ENCODE measurements around the gene ATP5F1B. TPM values are rescaled to one million over a fixed set of nuclear protein-coding genes. Genes with fewer than 3 reads are reported as not detected.

The ATP5F1B gene
- total RNA-seq, 1 experiment from 2014 or later = 1,064 TPM

DNA sequence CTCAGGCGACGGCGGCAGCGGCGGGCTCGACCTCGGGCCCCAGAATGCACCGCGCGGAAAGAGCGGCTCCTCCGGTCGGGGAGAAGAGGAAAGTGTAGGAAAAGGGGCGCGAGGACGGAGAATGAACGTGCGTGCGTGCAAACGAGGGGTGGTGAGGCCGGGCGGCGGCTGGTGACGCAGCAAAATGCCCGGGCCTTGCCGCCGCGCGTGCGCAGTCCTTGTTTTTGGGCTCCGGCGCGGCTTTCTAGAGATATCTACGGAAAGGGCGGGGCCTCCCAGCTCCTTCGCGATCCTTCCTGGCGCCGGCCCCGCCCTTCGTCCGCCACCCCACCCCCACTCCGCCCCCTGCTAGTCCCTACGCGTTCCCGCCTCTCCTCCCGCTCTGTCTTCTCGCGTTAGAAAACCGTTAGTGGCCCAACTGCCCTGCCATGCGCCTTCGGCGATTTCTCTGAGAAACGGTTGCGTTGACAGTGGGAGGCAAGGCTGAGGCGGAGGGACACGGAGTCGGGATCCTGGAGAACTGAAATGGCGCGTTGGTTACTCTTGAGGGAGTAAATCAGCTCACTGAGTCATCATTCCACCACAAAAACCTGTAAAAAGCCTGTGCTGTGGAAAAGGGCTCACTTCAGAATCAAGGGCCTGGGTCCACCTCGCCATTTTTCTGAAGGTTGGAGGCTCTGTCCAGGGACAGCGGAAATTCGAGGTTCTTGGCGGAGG is 42.5 kb upstream of the ATP5F1B start, which contains the start of gene PTGES3 (continued):
- TF ChIP-seq, protein P1, sequence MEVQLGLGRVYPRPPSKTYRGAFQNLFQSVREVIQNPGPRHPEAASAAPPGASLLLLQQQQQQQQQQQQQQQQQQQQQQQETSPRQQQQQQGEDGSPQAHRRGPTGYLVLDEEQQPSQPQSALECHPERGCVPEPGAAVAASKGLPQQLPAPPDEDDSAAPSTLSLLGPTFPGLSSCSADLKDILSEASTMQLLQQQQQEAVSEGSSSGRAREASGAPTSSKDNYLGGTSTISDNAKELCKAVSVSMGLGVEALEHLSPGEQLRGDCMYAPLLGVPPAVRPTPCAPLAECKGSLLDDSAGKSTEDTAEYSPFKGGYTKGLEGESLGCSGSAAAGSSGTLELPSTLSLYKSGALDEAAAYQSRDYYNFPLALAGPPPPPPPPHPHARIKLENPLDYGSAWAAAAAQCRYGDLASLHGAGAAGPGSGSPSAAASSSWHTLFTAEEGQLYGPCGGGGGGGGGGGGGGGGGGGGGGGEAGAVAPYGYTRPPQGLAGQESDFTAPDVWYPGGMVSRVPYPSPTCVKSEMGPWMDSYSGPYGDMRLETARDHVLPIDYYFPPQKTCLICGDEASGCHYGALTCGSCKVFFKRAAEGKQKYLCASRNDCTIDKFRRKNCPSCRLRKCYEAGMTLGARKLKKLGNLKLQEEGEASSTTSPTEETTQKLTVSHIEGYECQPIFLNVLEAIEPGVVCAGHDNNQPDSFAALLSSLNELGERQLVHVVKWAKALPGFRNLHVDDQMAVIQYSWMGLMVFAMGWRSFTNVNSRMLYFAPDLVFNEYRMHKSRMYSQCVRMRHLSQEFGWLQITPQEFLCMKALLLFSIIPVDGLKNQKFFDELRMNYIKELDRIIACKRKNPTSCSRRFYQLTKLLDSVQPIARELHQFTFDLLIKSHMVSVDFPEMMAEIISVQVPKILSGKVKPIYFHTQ (CRISPR knock-in tag; IDR thresholded peaks at IDR 0.05) = 0 out of 2 replicates have a peak, but pooled peaks have one; percentile 39
- no peak for TF ChIP-seq ESRRA (CRISPR knock-in tag; IDR thresholded peaks at IDR 0.05; ENCODE audit: borderline replicate concordance)
- TF ChIP-seq ZNF219 (CRISPR knock-in tag; IDR thresholded peaks at IDR 0.05; ENCODE audit: borderline replicate concordance) = 0 out of 2 replicates have a peak, but pooled peaks have one; percentile 14
- no peak for TF ChIP-seq ATF3 (CRISPR knock-in tag; conservative IDR thresholded peaks at IDR 0.05)
- TF ChIP-seq SMAD3 (CRISPR knock-in tag; IDR thresholded peaks at IDR 0.05; ENCODE audit: borderline replicate concordance) = no peak
- TF ChIP-seq, protein P2, sequence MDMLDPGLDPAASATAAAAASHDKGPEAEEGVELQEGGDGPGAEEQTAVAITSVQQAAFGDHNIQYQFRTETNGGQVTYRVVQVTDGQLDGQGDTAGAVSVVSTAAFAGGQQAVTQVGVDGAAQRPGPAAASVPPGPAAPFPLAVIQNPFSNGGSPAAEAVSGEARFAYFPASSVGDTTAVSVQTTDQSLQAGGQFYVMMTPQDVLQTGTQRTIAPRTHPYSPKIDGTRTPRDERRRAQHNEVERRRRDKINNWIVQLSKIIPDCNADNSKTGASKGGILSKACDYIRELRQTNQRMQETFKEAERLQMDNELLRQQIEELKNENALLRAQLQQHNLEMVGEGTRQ (CRISPR knock-in tag; IDR thresholded peaks at IDR 0.05) = no peak
- TF ChIP-seq, protein P3, sequence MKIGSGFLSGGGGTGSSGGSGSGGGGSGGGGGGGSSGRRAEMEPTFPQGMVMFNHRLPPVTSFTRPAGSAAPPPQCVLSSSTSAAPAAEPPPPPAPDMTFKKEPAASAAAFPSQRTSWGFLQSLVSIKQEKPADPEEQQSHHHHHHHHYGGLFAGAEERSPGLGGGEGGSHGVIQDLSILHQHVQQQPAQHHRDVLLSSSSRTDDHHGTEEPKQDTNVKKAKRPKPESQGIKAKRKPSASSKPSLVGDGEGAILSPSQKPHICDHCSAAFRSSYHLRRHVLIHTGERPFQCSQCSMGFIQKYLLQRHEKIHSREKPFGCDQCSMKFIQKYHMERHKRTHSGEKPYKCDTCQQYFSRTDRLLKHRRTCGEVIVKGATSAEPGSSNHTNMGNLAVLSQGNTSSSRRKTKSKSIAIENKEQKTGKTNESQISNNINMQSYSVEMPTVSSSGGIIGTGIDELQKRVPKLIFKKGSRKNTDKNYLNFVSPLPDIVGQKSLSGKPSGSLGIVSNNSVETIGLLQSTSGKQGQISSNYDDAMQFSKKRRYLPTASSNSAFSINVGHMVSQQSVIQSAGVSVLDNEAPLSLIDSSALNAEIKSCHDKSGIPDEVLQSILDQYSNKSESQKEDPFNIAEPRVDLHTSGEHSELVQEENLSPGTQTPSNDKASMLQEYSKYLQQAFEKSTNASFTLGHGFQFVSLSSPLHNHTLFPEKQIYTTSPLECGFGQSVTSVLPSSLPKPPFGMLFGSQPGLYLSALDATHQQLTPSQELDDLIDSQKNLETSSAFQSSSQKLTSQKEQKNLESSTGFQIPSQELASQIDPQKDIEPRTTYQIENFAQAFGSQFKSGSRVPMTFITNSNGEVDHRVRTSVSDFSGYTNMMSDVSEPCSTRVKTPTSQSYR (CRISPR knock-in tag; IDR thresholded peaks at IDR 0.05) = peak; percentile 88
- no peak for TF ChIP-seq MXD4 (CRISPR knock-in tag; IDR thresholded peaks at IDR 0.05; ENCODE audit: borderline replicate concordance)
- no peak for TF ChIP-seq ZNF121 (CRISPR knock-in tag; IDR thresholded peaks at IDR 0.05)
- TF ChIP-seq ZNF317 (CRISPR knock-in tag; IDR thresholded peaks at IDR 0.05; ENCODE audit: borderline replicate concordance, low read depth) = no peak
- no peak for TF ChIP-seq STAT6 (CRISPR knock-in tag; conservative IDR thresholded peaks at IDR 0.05; ENCODE audit: low read depth)
- TF ChIP-seq NR2C2 (CRISPR knock-in tag; IDR thresholded peaks at IDR 0.05) = no peak
- no peak for TF ChIP-seq IRF1 (CRISPR knock-in tag; IDR thresholded peaks at IDR 0.05)
- TF ChIP-seq, protein P4, sequence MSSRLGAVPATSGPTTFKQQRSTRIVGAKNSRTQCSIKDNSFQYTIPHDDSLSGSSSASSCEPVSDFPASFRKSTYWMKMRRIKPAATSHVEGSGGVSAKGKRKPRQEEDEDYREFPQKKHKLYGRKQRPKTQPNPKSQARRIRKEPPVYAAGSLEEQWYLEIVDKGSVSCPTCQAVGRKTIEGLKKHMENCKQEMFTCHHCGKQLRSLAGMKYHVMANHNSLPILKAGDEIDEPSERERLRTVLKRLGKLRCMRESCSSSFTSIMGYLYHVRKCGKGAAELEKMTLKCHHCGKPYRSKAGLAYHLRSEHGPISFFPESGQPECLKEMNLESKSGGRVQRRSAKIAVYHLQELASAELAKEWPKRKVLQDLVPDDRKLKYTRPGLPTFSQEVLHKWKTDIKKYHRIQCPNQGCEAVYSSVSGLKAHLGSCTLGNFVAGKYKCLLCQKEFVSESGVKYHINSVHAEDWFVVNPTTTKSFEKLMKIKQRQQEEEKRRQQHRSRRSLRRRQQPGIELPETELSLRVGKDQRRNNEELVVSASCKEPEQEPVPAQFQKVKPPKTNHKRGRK (CRISPR knock-in tag; IDR thresholded peaks at IDR 0.05; ENCODE audit: borderline replicate concordance) = no peak
- TF ChIP-seq CDX4 (CRISPR knock-in tag; IDR thresholded peaks at IDR 0.05; ENCODE audit: borderline replicate concordance) = no peak
- TF ChIP-seq HMGXB4 (CRISPR knock-in tag; IDR thresholded peaks at IDR 0.05) = peak; percentile 92
- no peak for TF ChIP-seq ZNF416 (CRISPR knock-in tag; IDR thresholded peaks at IDR 0.05)
- TF ChIP-seq HMGA2 (CRISPR knock-in tag; IDR thresholded peaks at IDR 0.05) = no peak
- peak; percentile 88 for TF ChIP-seq TP53 (CRISPR knock-in tag; IDR thresholded peaks at IDR 0.05)
- TF ChIP-seq, protein P5, sequence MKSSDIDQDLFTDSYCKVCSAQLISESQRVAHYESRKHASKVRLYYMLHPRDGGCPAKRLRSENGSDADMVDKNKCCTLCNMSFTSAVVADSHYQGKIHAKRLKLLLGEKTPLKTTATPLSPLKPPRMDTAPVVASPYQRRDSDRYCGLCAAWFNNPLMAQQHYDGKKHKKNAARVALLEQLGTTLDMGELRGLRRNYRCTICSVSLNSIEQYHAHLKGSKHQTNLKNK (CRISPR knock-in tag; IDR thresholded peaks at IDR 0.05) = no peak
- no peak for TF ChIP-seq JAZF1 (CRISPR knock-in tag; IDR thresholded peaks at IDR 0.05)
- no peak for TF ChIP-seq ZNF396 (CRISPR knock-in tag; IDR thresholded peaks at IDR 0.05; ENCODE audit: borderline replicate concordance)
- no peak for TF ChIP-seq EMX1 (CRISPR knock-in tag; IDR thresholded peaks at IDR 0.05)
